Measurements from ENCODE around the gene ELF1.
A peak's percentile ranks its signal among the peaks of the same experiment; 100 is the strongest.

ELF1 gene

DNA sequence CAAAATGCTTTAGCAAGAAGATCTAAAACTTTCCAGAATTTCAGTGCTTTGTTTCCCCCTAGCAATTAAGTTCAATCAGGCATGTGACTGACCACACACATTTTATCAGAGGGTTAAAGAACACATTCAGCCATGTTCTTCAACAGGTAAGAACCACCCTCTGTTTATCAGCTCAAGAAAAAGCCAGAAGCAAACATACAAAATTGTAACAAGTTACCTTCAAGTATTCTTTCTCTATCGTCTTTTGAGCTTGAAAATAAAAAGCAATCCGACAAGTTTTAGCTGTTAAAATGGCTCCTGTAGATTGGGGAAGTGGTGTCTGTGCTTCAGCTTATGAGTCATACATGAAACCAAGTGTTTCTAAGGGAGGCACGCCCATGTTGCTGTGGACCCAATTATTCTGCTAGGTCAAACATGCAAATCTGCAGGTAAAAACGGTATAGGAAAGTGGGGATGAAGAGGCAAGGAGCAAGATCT, at the start of gene ELF1:
ELF1 (minus strand) TSS at position 306 of the 477 bp plus-strand sequence. CDS start 37,262 bp downstream, outside the sequence.
- TF ChIP-seq GATA3 (IDR thresholded peaks at IDR 0.05; ENCODE audit: low read depth, low read length) (no peak), GATA2 (IDR thresholded peaks at IDR 0.05; ENCODE audit: low read depth, low read length) (no peak)

DNA sequence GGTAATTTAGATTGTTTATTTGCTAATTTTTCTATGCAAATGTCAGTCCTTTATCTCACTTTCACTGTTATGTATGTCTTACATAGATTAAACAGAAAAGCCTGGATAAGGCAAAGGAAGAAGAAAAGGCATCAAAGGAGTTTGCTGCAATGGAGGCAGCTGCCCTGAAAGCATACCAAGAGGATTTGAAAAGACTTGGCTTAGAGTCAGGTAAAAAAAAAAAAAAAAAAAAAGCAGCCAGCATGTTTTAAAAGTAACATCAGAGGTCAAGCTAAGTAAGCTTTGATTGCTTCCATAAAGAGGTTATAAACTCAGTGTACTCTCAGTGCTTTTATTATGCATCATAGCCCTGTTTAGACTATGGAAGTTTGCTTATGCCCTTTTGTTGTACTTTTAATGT, 46.0 kb upstream of the ELF1 start:
- TF ChIP-seq GATA3 (IDR thresholded peaks at IDR 0.05; ENCODE audit: low read depth, low read length): no peak
- TF ChIP-seq GATA2 (IDR thresholded peaks at IDR 0.05; ENCODE audit: low read depth, low read length): no peak

DNA sequence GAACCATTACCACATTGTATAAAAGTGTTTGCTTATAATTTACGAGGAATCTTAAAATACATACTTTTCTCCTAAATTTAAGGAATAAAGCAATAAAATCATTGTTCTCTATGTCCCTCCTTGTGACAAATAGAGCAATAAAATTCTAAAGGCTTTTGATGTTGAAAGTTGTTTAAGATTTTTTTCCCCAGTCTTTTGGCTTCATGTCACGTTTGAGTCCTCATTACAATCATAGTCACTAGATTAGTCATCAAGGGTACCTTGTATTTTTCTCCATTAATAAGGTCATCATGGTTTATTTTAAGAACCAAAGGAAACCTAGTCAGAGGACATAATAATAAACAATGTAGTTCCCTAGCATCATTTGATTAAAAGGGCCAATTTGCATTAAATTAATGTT, 45.4 kb upstream of the ELF1 start:
- TF ChIP-seq GATA3 (IDR thresholded peaks at IDR 0.05; ENCODE audit: low read depth, low read length) (no peak), GATA2 (IDR thresholded peaks at IDR 0.05; ENCODE audit: low read depth, low read length) (no peak)

DNA sequence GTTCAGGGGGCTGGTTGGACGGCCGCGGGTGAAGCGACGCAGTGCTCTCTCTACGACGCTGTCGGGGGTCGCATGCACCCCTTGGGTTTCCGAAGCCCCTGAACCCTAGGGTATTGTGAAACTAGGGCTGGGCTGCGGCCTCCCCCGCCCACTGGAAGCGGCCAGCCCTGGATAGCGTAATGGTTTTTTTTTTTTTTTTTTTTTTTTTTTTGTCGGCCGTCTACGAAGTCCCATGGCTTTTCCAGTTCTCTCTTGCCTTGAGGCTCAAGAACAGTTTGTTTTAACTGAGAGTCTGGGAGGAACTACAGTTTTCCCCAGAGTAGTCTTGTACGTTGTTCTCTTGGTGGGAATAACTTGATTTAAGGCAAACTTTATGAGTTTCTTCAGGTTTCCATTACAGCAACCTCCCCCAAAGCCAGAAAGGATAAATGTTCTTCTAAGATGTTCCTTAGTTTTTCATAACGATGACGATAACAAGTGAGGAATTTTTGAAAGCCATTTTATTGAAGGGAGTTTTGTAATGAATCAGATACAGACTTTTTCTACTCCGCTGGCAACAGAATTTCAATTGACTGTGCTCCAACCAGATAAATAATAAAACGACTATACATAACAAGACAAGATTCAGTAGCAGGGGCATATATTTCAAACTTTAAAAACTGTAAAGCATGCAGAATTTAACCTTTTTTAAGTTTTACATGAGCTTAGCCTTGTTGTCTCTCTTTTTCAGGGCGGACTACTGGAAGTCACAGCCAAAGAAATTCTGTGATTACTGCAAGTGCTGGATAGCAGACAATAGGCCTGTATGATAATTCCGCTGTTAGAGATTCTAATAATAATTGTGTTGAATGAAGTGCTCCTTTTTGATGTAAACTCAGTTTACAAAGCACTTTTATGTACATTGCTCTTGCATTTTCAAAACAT, 43.1 kb upstream of the ELF1 start:
- no peak for TF ChIP-seq GATA2 (IDR thresholded peaks at IDR 0.05; ENCODE audit: low read depth, low read length)
- TF ChIP-seq GATA3 (IDR thresholded peaks at IDR 0.05; ENCODE audit: low read depth, low read length): no peak

DNA sequence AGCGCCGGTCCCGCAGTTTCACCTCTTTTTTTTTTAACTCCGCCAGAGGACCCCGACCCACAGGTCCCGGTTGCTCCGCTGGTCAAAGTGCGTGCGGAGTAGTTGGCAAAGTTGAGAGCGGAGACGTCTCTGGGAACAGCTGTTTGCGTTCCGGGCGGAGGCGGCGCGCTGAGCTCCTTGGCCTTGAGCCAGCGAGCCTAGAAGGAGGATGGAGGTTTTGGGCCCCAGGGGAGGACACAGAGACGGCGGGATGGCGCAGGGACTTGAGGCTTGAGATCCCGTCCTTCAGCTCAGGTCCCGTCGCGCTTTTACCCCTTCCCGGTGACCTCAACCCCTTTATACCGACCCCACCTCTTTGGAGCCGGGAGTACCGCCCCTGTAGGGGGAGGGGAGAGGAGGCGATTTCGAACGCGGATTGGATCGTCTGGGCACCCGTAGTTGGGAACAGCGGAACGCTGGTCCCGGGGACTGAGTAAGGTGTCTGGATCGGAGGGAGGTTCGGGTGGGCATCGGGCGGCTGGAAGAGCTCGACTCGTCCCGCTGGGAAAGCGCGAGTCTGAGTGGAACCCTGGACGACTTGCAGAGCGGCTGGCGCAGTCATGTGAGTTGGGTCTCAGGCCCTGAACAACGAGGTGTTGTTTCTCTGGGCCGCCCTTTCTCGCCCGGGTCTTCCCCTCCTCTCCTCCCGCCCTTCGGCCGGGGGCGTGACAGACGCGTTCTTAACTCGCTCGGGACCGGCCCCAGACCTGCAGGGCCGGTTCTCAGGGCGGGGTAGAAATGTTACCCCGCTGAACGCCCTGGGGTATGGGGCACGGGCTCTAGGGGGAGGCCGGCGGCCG, 42.2 kb upstream of the ELF1 start, which contains the start of gene WBP4:
WBP4 (plus strand) TSS at position 435 of the 839 bp plus-strand sequence; CDS start at position 600, 165 bp downstream.
- TF ChIP-seq GATA3 (IDR thresholded peaks at IDR 0.05; ENCODE audit: low read depth, low read length): no peak
- TF ChIP-seq GATA2 (IDR thresholded peaks at IDR 0.05; ENCODE audit: low read depth, low read length): no peak

DNA sequence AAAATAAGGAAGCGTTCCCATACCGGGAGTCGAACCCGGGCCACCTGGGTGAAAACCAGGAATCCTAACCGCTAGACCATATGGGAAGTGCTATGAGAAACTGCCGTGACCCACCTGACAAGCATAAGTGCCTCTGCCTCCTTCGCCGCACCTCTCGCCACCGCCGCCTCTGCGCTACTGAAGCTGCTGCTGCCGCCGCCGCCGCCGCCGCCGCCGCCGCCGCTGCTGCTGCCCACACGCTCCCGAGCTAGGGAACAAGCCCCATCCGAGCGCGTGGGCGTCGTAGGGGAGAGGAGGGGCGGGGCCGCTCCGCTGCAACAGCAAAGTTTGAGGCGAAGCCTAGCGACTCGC, 41.6 kb upstream of the ELF1 start:
- TF ChIP-seq GATA2 (IDR thresholded peaks at IDR 0.05; ENCODE audit: low read depth, low read length) (no peak), GATA3 (IDR thresholded peaks at IDR 0.05; ENCODE audit: low read depth, low read length) (no peak)

DNA sequence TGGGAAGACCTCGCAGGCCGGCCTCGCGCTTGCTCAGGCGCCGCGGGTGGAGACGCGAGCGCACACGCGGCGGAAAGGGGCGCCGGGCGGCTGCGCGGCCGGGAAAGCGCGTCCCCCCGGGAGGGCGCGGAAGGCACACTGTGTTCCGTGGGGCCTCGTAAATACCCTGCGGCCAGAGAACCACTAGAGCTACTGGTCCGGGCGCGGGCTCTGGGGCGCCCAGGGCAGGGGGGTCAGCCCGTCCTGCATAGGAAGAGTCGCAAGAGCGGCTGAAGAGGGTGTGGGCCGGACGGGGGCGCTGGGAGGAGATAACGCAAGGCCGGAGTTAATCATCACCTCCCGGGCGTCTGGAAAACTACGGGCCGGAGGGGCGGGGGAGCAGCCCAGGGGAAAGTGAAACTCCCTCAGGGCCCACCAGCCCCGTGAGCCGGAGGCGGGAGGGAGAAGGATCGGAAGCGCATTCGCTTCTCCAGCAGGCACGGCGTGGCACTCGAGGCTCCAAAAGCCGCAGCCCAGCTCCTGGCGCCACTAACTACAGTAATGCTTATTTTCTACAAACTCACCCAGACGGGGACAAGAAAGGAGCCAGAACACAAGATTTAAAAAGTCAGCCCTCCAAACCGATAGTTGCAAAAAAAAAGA, 41.1 kb upstream of the ELF1 start:
- peak; percentile 74 for TF ChIP-seq GATA2 (IDR thresholded peaks at IDR 0.05; ENCODE audit: low read depth, low read length)
- no peak for TF ChIP-seq GATA3 (IDR thresholded peaks at IDR 0.05; ENCODE audit: low read depth, low read length)

DNA sequence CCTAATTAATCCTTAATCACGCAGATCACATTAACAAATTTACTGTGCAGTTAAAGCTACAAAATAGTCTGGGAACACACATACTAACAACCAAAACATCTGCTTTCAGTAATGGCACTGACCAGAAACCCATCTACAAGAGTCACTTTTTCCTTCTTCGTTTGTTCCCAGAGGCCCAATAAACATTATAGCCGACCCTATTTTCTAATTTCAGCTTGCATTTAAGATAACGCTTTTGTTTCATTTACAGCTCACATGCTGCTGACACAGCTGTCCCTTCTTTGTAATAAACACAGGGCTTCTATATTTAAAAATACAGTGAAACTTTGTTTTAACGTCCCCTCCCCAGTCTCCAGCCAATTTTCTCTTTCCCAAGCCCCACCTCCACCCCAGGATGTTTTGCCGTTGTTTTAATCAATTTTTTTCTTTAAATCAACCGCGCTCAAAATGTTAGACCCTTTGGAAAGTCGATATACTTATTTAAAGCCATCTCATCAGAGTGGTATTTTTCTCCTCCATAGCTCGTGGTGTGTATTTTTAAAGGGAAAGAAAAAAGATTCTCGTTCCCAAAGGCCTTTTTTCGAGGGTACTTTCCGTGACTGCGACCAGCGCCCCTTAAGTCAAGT, 40.5 kb upstream of the ELF1 start:
- TF ChIP-seq GATA2 (IDR thresholded peaks at IDR 0.05; ENCODE audit: low read depth, low read length) (no peak), GATA3 (IDR thresholded peaks at IDR 0.05; ENCODE audit: low read depth, low read length) (no peak)

DNA sequence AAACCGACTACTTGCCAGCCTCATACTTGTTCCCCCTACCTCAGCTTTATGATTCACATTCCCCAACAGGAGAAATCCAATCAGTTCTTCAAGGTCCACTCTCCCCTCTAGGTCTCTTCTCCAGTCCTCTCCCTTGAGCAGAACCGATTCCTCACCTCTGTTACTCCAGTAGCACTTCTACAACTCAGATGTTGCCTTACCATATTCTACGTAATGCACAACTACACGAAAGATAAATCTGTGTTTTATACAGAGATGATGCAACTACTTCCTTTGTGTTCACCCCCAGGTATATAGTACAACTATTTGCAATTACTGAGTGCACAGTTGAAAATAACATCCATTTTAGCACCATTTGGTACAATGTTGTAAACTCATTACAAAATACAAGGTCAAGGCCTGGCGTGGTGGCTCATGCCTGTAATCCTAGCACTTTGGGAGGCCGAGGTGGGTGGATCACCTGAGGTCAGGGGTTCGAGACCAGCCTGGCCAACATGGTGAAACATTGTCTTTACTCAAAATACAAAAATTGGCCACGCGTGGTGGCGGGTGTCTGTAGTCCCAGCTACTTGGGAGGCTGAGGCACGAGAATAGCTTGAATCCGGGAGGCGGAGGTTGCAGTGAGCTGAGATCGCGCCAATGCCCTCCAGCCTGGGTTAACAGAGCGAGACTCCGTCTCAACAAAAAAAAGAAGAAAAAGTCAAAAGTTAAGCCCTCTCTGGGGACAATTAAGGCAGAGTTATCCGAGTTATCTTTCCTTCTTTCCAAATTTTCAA, 39.4 kb upstream of the ELF1 start:
- TF ChIP-seq GATA2 (IDR thresholded peaks at IDR 0.05; ENCODE audit: low read depth, low read length): no peak
- no peak for TF ChIP-seq GATA3 (IDR thresholded peaks at IDR 0.05; ENCODE audit: low read depth, low read length)

DNA sequence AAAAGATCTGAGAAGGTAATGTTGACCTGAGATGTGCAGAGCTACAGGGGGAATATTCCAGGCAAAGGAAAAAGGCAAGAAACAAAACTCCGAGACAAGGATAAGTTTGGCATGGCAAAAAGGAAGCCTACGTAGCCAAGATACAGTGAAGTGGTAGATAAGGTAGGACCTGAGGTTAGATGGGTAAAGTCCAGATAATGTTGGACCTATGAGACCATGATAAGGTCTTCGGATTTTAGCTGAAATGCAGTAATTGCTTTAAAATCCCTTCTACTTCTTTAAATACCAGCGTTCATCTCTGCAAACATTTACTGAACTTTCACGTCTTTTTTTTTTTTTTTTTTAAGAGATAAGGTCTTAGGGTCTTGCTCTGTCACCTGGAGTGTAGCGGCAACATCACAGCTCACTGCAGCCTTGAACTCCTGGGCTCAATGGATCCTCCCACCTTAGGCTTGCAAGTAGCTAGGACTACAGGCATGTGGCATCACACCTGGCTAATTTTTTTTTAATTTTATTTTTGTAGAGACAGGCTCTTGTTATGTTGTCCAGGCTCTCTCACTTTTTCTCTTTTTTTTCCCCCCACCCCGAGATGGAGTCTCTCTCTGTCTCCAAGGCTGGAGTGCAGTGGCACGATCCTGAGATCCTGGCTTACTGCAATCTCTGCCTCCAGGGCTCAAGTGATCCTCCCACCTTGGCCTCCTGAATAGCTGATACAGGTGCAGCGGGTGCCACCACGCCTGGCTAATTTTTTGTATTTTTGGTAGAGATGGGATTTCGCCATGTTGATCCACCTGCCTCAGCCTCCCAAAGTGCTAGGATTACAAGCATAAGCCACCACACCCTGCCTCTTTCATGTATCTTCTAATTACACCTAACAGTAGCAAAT, 38.0 kb upstream of the ELF1 start:
- TF ChIP-seq GATA2 (IDR thresholded peaks at IDR 0.05; ENCODE audit: low read depth, low read length) (no peak), GATA3 (IDR thresholded peaks at IDR 0.05; ENCODE audit: low read depth, low read length) (no peak)

DNA sequence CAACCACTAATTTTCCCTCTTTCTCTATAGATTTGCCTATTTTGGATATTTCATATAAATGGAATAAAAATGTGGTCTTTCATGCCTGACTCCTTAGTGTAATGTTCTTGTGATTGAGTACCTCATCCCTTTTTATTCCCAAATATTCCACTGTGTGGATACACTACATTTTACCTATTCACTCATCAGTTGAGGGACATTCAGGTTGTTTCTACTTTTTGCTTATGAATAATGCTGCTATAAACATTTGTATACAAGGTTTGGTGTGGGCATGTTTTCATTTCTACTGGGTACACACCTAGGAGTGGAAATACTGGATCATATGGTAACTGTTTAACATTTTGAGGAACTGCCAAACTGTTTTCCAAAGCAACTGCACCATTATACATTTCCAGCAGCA, 37.1 kb upstream of the ELF1 start:
- TF ChIP-seq GATA3 (IDR thresholded peaks at IDR 0.05; ENCODE audit: low read depth, low read length): no peak
- TF ChIP-seq GATA2 (IDR thresholded peaks at IDR 0.05; ENCODE audit: low read depth, low read length): no peak

Measured in SH-SY5Y (cell line).